ENCODE data around the gene NBEAL1.
"Not testable (repeated sequence)": the region's sequence is repeated elsewhere in the genome, so short reads cannot be mapped to it uniquely, and the experiment has no call there.

NBEAL1 gene

DNA sequence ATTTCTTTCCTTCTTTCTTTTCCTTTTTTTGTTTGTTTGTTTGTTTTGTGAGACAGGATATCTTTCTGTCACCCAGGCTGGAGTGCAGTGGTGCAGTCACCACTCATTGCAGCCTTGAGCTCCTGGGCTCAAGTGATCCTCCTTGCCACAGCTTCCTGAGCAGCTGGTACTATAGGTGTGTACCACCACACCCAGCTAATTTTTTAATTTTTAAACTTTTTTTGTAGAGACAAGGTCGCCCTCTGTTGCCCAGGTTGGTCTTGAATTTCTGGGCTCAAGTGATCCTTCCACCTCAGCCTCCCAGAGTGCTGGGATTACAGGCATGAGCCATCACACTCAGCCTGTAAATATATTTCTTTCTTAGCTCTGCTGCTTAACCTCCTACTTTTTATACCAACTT lies 140.7 kb downstream of the NBEAL1 start:
- H2AK5ac ChIP-seq (ENCODE audit: low read depth, low read length), result no peak overlapping the region
- H3K9ac ChIP-seq (ENCODE audit: low read depth, low read length, poor library complexity), result no peak overlapping the region
- peaks cover 0 to 4% of the 10 kb centered on the region in 2 donors for H3K36me3 ChIP-seq (replicated peaks in 1 of 2; ENCODE audit: control insufficient read depth in 2 of 2, insufficient read depth in 2 of 2, low read length in 2 of 2)
- no peak overlapping the region for H3K27ac ChIP-seq (replicated peaks; ENCODE audit: low read length)
- H3K4ac ChIP-seq (ENCODE audit: low read length), result no peak overlapping the region
- WGBS, 2 donors (ENCODE audit: extremely low coverage in 2 of 2, insufficient read length in 2 of 2, insufficient replicate concordance in 1 of 2), result no CpG with 5 or more reads among the region's 1 CpG
- H4K8ac ChIP-seq (ENCODE audit: low read depth, low read length), result no peak overlapping the region
- H2BK120ac ChIP-seq (ENCODE audit: low read depth, low read length), result no peak overlapping the region
- H4K91ac ChIP-seq (ENCODE audit: low read depth, low read length, poor library complexity), result no peak overlapping the region
- no peak overlapping the region for H2BK12ac ChIP-seq (ENCODE audit: low read length)
- H3K4me3 ChIP-seq (ENCODE audit: low read length in 2 of 2), result no peak overlapping the region
- no peaks in the 10 kb centered on the region for H3K4me1 ChIP-seq (ENCODE audit: control insufficient read depth in 2 of 2, insufficient read depth in 1 of 2, low read depth in 1 of 2, low read length in 2 of 2)
- H3K9me3 ChIP-seq (replicated peaks in 1 of 2; ENCODE audit: control insufficient read depth in 2 of 2, insufficient read depth in 1 of 2, low read depth in 1 of 2, low read length in 2 of 2), result no peaks in the 10 kb centered on the region
- DNase-seq (ENCODE audit: low spot score), result no peak
- H3K4me2 ChIP-seq (ENCODE audit: insufficient read depth, low read length, poor library complexity, severe bottlenecking), result no peak overlapping the region
- no peak overlapping the region for H3K23ac ChIP-seq (ENCODE audit: low read depth, low read length, poor library complexity)
- H2BK5ac ChIP-seq (ENCODE audit: low read length), result no peak overlapping the region
- no peak overlapping the region for H3K14ac ChIP-seq (ENCODE audit: low read length)
- H3K18ac ChIP-seq (ENCODE audit: low read length), result no peak overlapping the region
- no peak overlapping the region for H2AFZ ChIP-seq (ENCODE audit: low read length)
- H3K79me1 ChIP-seq (ENCODE audit: low read depth, low read length), result no peaks in the 10 kb centered on the region
- H3K27me3 ChIP-seq (ENCODE audit: control insufficient read depth in 3 of 3, insufficient read depth in 3 of 3, low read depth in 1 of 3, low read length in 3 of 3), result no peaks in the 10 kb centered on the region
- H2BK15ac ChIP-seq (ENCODE audit: low read length), result no peak overlapping the region

GRCh38 chr2:203162722-203163121 lies 148.0 kb downstream of the NBEAL1 start:
- peaks cover 0 to 12% of the 10 kb centered on the region in 2 donors for H3K36me3 ChIP-seq (replicated peaks in 1 of 2; ENCODE audit: control insufficient read depth in 2 of 2, insufficient read depth in 2 of 2, low read length in 2 of 2)
- not testable (repeated sequence) for H2BK15ac ChIP-seq (ENCODE audit: low read length); H2BK12ac ChIP-seq (ENCODE audit: low read length); H3K27me3 ChIP-seq (ENCODE audit: control insufficient read depth in 3 of 3, insufficient read depth in 3 of 3, low read depth in 1 of 3, low read length in 3 of 3); H2AK5ac ChIP-seq (ENCODE audit: low read depth, low read length); H2BK5ac ChIP-seq (ENCODE audit: low read length); H3K14ac ChIP-seq (ENCODE audit: low read length); H3K4me1 ChIP-seq (ENCODE audit: control insufficient read depth in 2 of 2, insufficient read depth in 1 of 2, low read depth in 1 of 2, low read length in 2 of 2); H3K18ac ChIP-seq (ENCODE audit: low read length); H3K4me2 ChIP-seq (ENCODE audit: insufficient read depth, low read length, poor library complexity, severe bottlenecking); H3K4me3 ChIP-seq (ENCODE audit: low read length in 2 of 2); H3K9ac ChIP-seq (ENCODE audit: low read depth, low read length, poor library complexity); H3K23ac ChIP-seq (ENCODE audit: low read depth, low read length, poor library complexity); H3K4ac ChIP-seq (ENCODE audit: low read length); H3K79me1 ChIP-seq (ENCODE audit: low read depth, low read length); H3K27ac ChIP-seq (replicated peaks; ENCODE audit: low read length); H2BK120ac ChIP-seq (ENCODE audit: low read depth, low read length); DNase-seq (ENCODE audit: low spot score); H4K91ac ChIP-seq (ENCODE audit: low read depth, low read length, poor library complexity); H2AFZ ChIP-seq (ENCODE audit: low read length); H4K8ac ChIP-seq (ENCODE audit: low read depth, low read length); H3K9me3 ChIP-seq (replicated peaks in 1 of 2; ENCODE audit: control insufficient read depth in 2 of 2, insufficient read depth in 1 of 2, low read depth in 1 of 2, low read length in 2 of 2)
- WGBS, 2 donors (ENCODE audit: extremely low coverage in 2 of 2, insufficient read length in 2 of 2, insufficient replicate concordance in 1 of 2), result no CpG with 5 or more reads among the region's 5 CpGs

- no peak overlapping the region for H4K8ac ChIP-seq (ENCODE audit: low read depth, low read length)
- H3K9ac ChIP-seq (ENCODE audit: low read depth, low read length, poor library complexity), result no peak overlapping the region
- H3K4me2 ChIP-seq (ENCODE audit: insufficient read depth, low read length, poor library complexity, severe bottlenecking), result no peak overlapping the region
- no peak overlapping the region for H3K14ac ChIP-seq (ENCODE audit: low read length)
- H4K91ac ChIP-seq (ENCODE audit: low read depth, low read length, poor library complexity), result no peak overlapping the region
- H3K4ac ChIP-seq (ENCODE audit: low read length), result no peak overlapping the region
- H2AK5ac ChIP-seq (ENCODE audit: low read depth, low read length), result no peak overlapping the region
- no peak for DNase-seq (ENCODE audit: low spot score)
- H3K4me1 ChIP-seq (ENCODE audit: control insufficient read depth in 2 of 2, insufficient read depth in 1 of 2, low read depth in 1 of 2, low read length in 2 of 2), result no peaks in the 10 kb centered on the region
- no peak overlapping the region for H3K4me3 ChIP-seq (ENCODE audit: low read length in 2 of 2)
- no peak overlapping the region for H2BK5ac ChIP-seq (ENCODE audit: low read length)
- no peak overlapping the region for H2BK12ac ChIP-seq (ENCODE audit: low read length)
- no peak overlapping the region for H3K18ac ChIP-seq (ENCODE audit: low read length)
- H3K36me3 ChIP-seq (replicated peaks in 1 of 2; ENCODE audit: control insufficient read depth in 2 of 2, insufficient read depth in 2 of 2, low read length in 2 of 2), result peaks cover 0 to 16% of the 10 kb centered on the region in 2 donors
- H3K27me3 ChIP-seq (ENCODE audit: control insufficient read depth in 3 of 3, insufficient read depth in 3 of 3, low read depth in 1 of 3, low read length in 3 of 3), result no peaks in the 10 kb centered on the region
- H3K79me1 ChIP-seq (ENCODE audit: low read depth, low read length), result no peaks in the 10 kb centered on the region
- H3K27ac ChIP-seq (replicated peaks; ENCODE audit: low read length), result no peak overlapping the region
- H2AFZ ChIP-seq (ENCODE audit: low read length), result no peak overlapping the region
- H3K9me3 ChIP-seq (replicated peaks in 1 of 2; ENCODE audit: control insufficient read depth in 2 of 2, insufficient read depth in 1 of 2, low read depth in 1 of 2, low read length in 2 of 2), result no peaks in the 10 kb centered on the region
- H3K23ac ChIP-seq (ENCODE audit: low read depth, low read length, poor library complexity), result no peak overlapping the region
- H2BK15ac ChIP-seq (ENCODE audit: low read length), result no peak overlapping the region
- H2BK120ac ChIP-seq (ENCODE audit: low read depth, low read length), result no peak overlapping the region
- WGBS, 2 donors (ENCODE audit: extremely low coverage in 2 of 2, insufficient read length in 2 of 2, insufficient replicate concordance in 1 of 2), result no CpG with 5 or more reads among the region's 1 CpG
Observed at GRCh38 chr2:203164311-203164935, 149.7 kb downstream of the NBEAL1 start.

- Histone ChIP-seq H2BK120ac (ENCODE audit: low read depth, low read length) (no peak overlapping the region), H3K4me1 (ENCODE audit: control insufficient read depth in 2 of 2, insufficient read depth in 1 of 2, low read depth in 1 of 2, low read length in 2 of 2) (no peaks in the 10 kb centered on the region), H3K23ac (ENCODE audit: low read depth, low read length, poor library complexity) (no peak overlapping the region), H2BK15ac (ENCODE audit: low read length) (no peak overlapping the region), H3K79me1 (ENCODE audit: low read depth, low read length) (no peaks in the 10 kb centered on the region), H2AFZ (ENCODE audit: low read length) (no peak overlapping the region), H3K4ac (ENCODE audit: low read length) (no peak overlapping the region), H3K9me3 (replicated peaks in 1 of 2; ENCODE audit: control insufficient read depth in 2 of 2, insufficient read depth in 1 of 2, low read depth in 1 of 2, low read length in 2 of 2) (no peaks in the 10 kb centered on the region), H3K4me3 (ENCODE audit: low read length in 2 of 2) (no peak overlapping the region), H3K9ac (ENCODE audit: low read depth, low read length, poor library complexity) (no peak overlapping the region), H3K14ac (ENCODE audit: low read length) (no peak overlapping the region), H3K27me3 (ENCODE audit: control insufficient read depth in 3 of 3, insufficient read depth in 3 of 3, low read depth in 1 of 3, low read length in 3 of 3) (no peaks in the 10 kb centered on the region), H4K8ac (ENCODE audit: low read depth, low read length) (no peak overlapping the region), H3K27ac (replicated peaks; ENCODE audit: low read length) (no peak overlapping the region), H2BK5ac (ENCODE audit: low read length) (no peak overlapping the region), H2BK12ac (ENCODE audit: low read length) (no peak overlapping the region), H4K91ac (ENCODE audit: low read depth, low read length, poor library complexity) (no peak overlapping the region), H3K36me3 (replicated peaks in 1 of 2; ENCODE audit: control insufficient read depth in 2 of 2, insufficient read depth in 2 of 2, low read length in 2 of 2) (peaks cover 0 to 14% of the 10 kb centered on the region in 2 donors), H2AK5ac (ENCODE audit: low read depth, low read length) (no peak overlapping the region), H3K4me2 (ENCODE audit: insufficient read depth, low read length, poor library complexity, severe bottlenecking) (no peak overlapping the region), H3K18ac (ENCODE audit: low read length) (no peak overlapping the region)
- WGBS, 2 donors (ENCODE audit: extremely low coverage in 2 of 2, insufficient read length in 2 of 2, insufficient replicate concordance in 1 of 2), result no CpG with 5 or more reads among the region's 5 CpGs
- DNase-seq (ENCODE audit: low spot score), result no peak
Observed at GRCh38 chr2:203167751-203168150, 153.1 kb downstream of the NBEAL1 start.
